GM04504 (cell line): Measurements from ENCODE around the gene EFNB2.

Source experiments
- DNase-seq: peaks from one replicate; pipeline ENCODE4 v3.0.0-alpha.2; 2012; ENCODE audit warnings: low read depth

Gene EFNB2

GRCh38 chr13:106500445-106500844 lies 35.0 kb downstream of the EFNB2 start:
- no peak for DNase-seq

DNA sequence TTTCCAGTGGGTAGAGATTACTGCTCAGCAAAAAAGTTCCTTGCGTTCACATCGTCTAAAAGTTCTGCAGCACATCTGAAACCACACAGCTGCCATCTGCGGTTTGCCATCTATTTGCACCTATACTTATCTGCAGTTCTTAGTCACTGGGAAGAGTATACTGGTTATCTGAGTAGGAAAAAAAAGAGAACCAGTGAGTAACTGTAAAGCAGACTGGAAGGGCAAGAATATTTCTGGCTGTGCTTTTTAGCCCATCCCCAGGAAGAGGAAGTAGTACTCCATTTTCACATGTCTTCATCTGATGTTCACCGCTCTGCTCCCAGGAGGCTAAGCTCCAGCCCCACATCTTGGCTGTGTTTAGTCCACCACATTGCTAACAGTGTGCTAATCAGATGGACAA lies 35.6 kb downstream of the EFNB2 start:
- DNase-seq = no peak

DNA sequence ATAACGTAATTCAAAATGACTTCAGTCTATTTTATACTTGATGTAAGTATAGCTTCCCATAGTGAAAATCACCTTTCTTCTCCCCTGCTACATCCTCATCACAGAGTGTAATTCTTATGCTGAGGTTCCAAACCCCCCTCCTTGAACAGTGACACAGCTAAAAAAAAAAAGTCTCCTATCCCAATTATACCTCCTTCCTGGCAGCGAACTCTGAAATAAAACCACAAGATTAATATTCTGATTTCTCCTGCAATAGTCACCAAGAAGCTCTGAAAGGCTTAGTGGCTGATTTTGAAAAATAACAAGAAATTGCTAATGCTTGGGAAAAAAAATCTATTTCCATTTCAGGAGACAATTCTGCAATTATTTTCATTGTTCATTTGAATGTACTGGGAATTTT lies 36.3 kb downstream of the EFNB2 start:
- no peak for DNase-seq

- no peak for DNase-seq
These were observed 36.9 kb downstream of the EFNB2 start for GRCh38 chr13:106498571-106498970.

GRCh38 chr13:106498158-106498557 lies 37.3 kb downstream of the EFNB2 start:
- DNase-seq = no peak

DNA sequence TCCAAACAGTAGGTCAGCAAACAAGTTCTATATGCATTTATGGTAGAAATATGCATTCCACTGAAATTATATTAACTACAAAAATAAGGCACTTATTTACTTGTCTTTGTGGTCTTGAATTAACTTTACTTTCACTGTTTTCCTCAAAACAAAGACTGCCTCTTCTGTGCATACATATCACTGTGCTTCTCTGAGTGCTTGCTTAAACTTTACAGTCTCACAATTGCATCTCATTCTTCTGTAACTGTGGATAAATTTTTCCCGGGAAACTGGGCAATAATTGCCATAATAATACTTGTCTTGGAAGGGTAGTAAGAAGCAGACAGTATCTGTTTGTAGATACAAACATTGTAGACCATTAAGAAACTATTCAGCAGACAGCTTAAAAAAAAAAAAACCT lies 38.4 kb downstream of the EFNB2 start:
- DNase-seq = no peak

GRCh38 chr13:106496072-106496997 lies 39.1 kb downstream of the EFNB2 start:
- no peak for DNase-seq

GRCh38 chr13:106494936-106495335 lies 40.5 kb downstream of the EFNB2 start:
- DNase-seq = no peak

DNA sequence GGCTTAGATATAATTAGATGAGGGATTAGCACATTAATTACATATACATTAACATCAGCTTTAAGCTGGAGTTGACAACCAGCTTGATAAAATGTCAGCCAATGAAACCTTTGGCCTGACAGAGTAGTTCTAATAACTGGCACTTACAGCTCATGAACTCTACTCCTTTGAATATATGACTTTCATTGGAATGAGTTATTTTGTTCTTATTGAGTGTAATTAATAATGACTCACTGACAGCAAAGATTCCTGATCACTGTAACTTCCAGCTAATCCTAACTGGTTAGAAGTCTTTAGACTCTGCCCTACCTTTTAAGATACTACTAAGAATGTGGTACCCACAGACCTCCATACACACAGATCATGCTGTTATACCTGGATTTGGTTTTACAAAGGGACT lies 41.0 kb downstream of the EFNB2 start:
- DNase-seq = no peak

- DNase-seq = no peak
These were observed 41.8 kb downstream of the EFNB2 start for GRCh38 chr13:106493533-106494220.

DNA sequence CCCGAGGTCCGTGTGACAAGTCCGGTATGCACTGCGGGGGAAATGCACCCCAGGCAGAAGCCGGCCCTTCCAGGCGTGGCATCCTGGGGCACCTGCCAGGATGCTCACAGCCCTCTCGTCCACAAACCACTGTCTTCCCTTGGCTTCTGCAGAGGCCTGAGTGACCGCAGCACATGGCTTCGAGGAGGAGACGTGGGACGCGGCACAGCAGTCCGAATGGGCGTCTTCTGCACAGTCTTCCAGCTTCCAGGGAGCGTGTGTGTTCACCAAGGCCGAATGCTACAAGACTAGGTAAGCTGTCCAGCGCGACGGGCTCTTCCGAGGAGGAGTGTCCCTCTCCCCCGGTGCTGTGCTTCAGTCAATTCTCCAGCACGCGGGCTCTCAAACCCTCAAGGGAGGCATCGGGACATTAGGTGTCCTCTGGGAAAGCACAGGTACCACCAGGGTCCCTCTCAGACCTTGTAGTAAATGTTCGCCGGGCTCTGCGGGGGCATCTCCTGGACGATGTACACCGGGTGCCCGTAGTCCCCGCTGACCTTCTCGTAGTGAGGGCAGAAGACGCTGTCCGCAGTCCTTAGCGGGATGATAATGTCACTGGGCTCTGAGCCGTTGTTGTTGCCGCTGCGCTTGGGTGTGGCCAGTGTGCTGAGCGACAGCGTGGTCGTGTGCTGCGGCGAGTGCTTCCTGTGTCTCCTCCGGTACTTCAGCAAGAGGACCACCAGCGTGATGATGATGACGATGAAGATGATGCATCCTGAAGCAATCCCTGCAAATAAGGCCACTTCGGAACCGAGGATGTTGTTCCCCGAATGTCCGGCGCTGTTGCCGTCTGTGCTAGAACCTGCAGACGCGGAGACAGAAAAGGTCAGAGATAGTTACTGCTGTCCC lies 42.6 kb downstream of the EFNB2 start:
- DNase-seq = no peak

DNA sequence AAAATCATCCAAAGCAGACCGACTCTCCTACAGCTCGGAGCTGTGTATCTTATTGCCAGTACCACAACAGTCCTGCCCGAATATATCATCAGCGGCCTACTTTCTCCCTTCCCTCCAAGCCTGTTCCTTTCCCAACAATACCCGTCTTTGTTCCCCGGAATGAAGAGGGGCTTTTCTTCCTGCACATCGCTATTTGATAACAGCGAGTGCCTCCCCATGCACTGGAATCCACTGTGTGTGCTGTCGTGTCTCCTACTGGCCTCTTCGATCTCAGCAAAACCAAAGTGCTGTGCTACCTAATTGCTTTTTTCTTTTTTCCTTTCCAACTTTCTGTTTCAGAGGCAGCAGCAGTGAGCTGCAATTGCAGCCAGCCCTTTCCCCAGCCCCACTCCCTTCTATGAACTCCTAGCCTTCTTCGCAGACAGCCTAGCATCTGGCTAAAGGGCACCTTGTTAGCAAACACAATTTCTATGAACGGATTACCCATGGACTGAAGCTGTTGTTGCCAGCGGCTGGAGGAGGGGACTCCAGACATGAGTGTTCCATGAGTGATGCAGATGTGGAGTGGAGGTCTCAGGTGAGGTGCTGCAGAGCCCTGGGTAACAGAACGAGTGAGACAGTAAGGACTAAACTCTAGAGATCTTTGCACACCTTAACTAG lies 43.4 kb downstream of the EFNB2 start:
- no peak for DNase-seq

DNA sequence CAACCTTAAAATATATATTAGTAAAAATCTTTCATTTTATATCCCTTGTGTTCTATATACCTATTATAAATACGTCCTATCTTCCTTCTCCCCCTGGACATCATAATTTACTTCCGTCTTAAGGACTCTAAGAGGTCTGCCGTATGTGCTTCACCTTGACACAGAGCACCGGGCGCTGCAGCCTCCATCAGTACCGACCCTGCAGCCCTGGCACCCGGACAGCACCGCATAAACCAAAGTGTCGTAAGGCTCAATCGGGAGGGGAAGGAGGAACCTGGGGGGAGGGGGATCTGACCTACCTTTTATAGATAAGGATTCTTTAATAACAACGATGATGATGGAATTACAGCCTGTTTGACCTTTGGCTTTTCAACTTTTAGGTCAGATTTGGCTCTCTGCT lies 44.0 kb downstream of the EFNB2 start:
- DNase-seq = no peak

DNA sequence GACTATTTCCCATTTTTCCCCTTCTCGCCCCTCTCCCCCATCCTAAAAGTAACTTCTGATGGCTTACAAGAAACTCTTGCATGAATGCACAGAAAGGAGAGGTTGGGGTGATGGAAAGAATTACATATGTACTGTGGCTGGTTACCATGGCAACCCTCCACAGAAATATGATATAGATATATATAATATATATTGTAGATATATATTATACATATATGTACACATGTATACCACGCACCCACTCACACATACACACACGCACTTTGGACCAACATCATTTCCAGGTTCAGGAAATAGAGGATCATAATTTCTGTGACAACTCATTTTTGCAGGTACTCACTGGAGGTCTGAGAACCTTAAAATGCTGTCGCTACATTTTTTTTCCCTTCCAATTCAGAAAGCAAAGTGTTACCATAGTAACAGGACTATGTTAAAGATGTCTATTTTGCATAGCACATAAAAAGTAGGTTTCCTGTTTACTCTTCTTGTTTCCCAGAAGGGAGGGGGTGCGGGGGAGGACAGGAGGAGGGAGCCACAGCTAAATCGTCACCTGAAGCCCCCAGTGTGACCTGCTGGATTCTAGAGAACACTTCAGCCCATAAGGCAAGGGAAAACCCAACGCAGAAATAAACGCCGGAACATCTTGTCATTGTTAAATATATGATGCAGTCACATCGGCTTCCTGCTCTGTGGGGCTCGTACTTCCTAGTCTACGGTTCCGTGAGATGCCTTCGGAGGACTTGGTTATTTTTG lies 44.7 kb downstream of the EFNB2 start:
- no peak for DNase-seq

- DNase-seq = no peak
These were observed 45.5 kb downstream of the EFNB2 start for GRCh38 chr13:106489849-106490568.

GRCh38 chr13:106488686-106489085 lies 46.8 kb downstream of the EFNB2 start:
- no peak for DNase-seq

GRCh38 chr13:106488076-106488475 lies 47.4 kb downstream of the EFNB2 start:
- no peak for DNase-seq

DNA sequence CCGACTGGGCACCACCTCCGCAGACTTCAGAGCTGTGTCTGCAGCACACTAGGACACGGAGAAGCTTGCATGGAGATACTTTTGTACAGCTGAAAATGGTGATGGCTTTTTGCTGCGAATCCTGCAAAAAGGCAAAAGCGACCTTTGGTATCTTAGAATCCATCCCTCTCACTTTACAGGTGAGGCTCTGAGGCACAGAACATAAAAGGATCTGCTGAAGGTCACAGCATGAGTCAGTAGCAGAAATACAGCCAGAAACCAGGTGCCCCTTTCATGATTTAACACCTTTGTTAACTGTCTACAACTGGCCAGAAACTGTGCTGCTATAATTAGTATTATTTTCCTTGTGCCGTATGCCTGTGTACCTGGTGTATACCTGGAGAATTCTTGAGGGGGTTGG lies 48.3 kb downstream of the EFNB2 start:
- DNase-seq = no peak

GRCh38 chr13:106486287-106486686 lies 49.2 kb downstream of the EFNB2 start:
- no peak for DNase-seq

GRCh38 chr13:106484537-106485193 lies 50.8 kb downstream of the EFNB2 start:
- no peak for DNase-seq
